ENCODE results near the gene HSPA9. TPM values are rescaled to one million over a fixed set of nuclear protein-coding genes. Genes with fewer than 3 reads are reported as not detected.

Gene HSPA9
- total and polyA plus RNA-seq, 2 of the 13 experiments (the other 11 are each of a cell fraction or from before 2014, with no cell fraction given), result 165 to 478 TPM

- TF ChIP-seq ZBED4 (CRISPR knock-in tag; IDR thresholded peaks at IDR 0.05; ENCODE audit: borderline replicate concordance), result peak; percentile 79
- TF ChIP-seq CCAR2 (optimal IDR thresholded peaks at IDR 0.05; ENCODE audit: low read depth, low read length), result no peak
- TF ChIP-seq REPIN1 (CRISPR knock-in tag; IDR thresholded peaks at IDR 0.05; ENCODE audit: borderline replicate concordance, low read depth), result peak; percentile 81; the same call in 1 of the 2 replicates
- no peak for TF ChIP-seq IKZF1 (IDR thresholded peaks at IDR 0.05)
- peak; percentile 99 for TF ChIP-seq ZNF737 (CRISPR knock-in tag; IDR thresholded peaks at IDR 0.05; ENCODE audit: borderline replicate concordance)
- TF ChIP-seq, protein P1, sequence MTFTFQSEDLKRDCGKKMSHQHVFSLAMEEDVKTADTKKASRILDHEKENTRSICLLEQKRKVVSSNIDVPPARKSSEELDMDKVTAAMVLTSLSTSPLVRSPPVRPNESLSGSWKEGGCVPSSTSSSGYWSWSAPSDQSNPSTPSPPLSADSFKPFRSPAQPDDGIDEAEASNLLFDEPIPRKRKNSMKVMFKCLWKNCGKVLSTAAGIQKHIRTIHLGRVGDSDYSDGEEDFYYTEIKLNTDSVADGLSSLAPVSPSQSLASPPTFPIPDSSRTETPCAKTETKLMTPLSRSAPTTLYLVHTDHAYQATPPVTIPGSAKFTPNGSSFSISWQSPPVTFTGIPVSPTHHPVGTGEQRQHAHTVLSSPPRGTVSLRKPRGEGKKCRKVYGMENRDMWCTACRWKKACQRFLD (CRISPR knock-in tag; IDR thresholded peaks at IDR 0.05; ENCODE audit: borderline replicate concordance), result peak; percentile 89
- TF ChIP-seq PATZ1 (CRISPR knock-in tag; IDR thresholded peaks at IDR 0.05), result peak; percentile 83
- TF ChIP-seq ZBTB10 (CRISPR knock-in tag; IDR thresholded peaks at IDR 0.05; ENCODE audit: borderline replicate concordance), result no peak; the same call in 1 of the 2 replicates
- TF ChIP-seq ZBTB26 (CRISPR knock-in tag; IDR thresholded peaks at IDR 0.05; ENCODE audit: borderline replicate concordance), result peak; percentile 60; the same call in 1 of the 2 replicates
- TF ChIP-seq ZFYVE20 (CRISPR knock-in tag; IDR thresholded peaks at IDR 0.05; ENCODE audit: borderline replicate concordance, low read depth), result 0 out of 2 replicates have a peak, but pooled peaks have one; percentile 59
- peak; percentile 83 for TF ChIP-seq ZNF788 (CRISPR knock-in tag; IDR thresholded peaks at IDR 0.05; ENCODE audit: borderline replicate concordance)
- TF ChIP-seq SNAI1 (CRISPR knock-in tag; IDR thresholded peaks at IDR 0.05; ENCODE audit: borderline replicate concordance), result peak; percentile 38; the same call in 1 of the 2 replicates
- TF ChIP-seq ZNF30 (CRISPR knock-in tag; IDR thresholded peaks at IDR 0.05), result peak; percentile 95; the same call in 1 of the 2 replicates
- TF ChIP-seq TFDP1 (CRISPR knock-in tag; IDR thresholded peaks at IDR 0.05; ENCODE audit: borderline replicate concordance), result peak; percentile 84; the same call in 1 of the 2 replicates
Observed at GRCh38 chr5:138575194-138576015, at the start of gene HSPA9 (continued).
